GM19025 (cell line): ENCODE measurements around the gene HDAC8.
"Not testable (repeated sequence)": the region's sequence is repeated elsewhere in the genome, so short reads cannot be mapped to it uniquely, and the experiment has no call there.

Experiments used
- ATAC-seq: cut with Tn5 transposase; IDR thresholded peaks from one replicate; pipeline ENCODE4 v1.9.1; 2021; ENCODE audit warnings: mild to moderate bottlenecking, low read depth, moderate library complexity; ENCODE audit not compliant: unreplicated experiment

HDAC8 gene

GRCh38 chrX:72466493-72466892, 106.2 kb downstream of the HDAC8 start:
- ATAC-seq, result no peak

GRCh38 chrX:72465889-72466288, 106.8 kb downstream of the HDAC8 start:
- no peak for ATAC-seq

DNA sequence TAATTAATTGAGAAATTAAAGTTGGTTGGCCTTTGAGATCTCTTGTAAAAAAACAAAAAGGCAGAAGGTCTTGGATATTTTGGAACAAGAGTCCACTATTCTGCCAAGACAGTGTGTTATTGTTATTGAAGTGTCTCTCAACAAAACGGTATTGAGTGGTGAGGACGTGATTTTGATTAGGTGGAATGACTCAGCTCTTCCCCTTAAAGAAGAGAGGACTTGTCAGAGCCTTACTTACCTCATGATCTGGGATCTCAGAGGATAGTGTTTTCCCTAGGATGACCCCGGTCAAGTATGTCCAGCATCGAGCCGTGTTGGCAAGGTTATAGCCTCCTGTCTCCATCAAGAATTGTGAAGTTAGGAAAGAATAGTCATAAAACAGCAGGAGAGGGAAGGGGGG, 110.9 kb downstream of the HDAC8 start:
- no peak for ATAC-seq

- no peak for ATAC-seq
Measured at GRCh38 chrX:72461288-72461687, 111.4 kb downstream of the HDAC8 start.

GRCh38 chrX:72460715-72461114, 111.9 kb downstream of the HDAC8 start:
- ATAC-seq, result no peak

DNA sequence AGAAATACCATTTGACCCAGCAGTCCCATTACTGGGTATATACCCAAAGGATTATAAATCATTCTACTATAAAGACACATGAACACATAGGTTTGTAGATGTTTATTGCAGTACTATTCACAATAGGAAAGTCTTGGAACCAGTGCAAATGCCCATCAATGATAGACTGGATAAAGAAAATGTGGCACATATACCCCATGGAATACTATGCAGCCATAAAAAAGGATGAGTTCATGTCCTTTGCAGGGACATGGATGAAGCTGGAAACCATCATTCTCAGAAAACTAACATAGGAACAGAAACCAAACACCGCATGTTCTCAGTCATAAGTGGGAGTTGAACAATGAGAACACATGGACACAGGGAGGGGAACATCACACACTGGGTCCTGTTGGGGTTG, 123.6 kb downstream of the HDAC8 start:
- ATAC-seq, result not testable (repeated sequence)

- ATAC-seq, result not testable (repeated sequence)
Measured at GRCh38 chrX:72440764-72441163, 131.9 kb downstream of the HDAC8 start.

DNA sequence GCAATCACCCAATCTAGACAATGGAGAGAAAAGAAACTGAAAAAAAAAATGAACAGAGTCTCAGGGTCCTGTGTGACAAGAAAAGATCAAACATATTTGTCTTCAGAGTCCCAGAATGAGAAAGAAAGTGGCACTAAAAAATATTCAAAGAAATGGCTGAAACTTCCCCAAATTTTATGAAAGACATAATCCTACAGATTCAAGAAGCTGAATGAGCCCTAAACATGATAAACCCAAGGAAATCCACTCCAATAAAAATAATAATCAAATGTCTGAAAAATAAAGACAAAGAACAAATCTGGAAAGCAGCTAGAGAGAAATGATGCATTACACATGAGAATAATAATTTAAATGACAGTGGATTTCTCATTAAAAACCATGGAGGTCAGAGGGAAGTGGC, 136.6 kb downstream of the HDAC8 start:
- ATAC-seq, result no peak

- ATAC-seq, result no peak
Measured at GRCh38 chrX:72430405-72430968, 142.2 kb downstream of the HDAC8 start.

DNA sequence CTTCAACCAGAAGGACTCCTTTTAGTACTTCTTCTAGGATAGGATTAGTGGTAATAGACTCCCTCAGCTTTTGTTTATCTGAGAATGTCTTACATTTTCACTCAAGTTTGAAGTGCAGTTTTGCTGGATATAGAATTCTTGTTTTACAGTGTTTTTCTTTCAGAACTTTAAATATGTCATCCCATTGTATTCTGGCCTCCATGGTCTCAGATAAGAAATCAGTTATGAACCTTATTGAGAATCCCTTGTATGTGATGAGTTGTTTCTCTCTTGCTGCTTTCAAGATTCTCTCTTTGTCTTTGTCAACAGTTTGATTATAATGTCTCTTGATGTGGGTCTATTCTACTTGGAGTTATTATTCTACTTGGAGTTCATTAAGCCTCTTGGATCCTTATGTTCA, 150.8 kb downstream of the HDAC8 start:
- no peak for ATAC-seq

GRCh38 chrX:72409993-72410392, 162.7 kb downstream of the HDAC8 start:
- no peak for ATAC-seq

DNA sequence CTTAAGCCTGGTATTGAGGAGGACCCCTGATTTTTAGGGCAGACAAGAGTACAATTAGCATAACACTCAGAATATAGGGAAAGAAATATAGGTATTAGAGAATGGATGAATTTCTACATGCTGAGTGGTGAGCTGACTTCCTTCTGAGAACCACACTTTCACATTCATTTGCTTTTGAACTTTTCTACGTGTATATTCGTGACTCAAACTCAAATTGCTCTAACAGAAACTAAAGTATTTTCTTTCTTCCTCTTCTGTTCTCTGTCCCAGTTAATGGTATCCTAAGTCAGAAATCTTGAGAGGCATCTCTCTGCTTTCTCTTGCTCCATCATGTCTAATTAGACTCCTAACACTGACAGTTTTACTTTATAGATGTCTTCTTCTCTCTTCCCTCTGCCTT, 163.8 kb downstream of the HDAC8 start:
- no peak for ATAC-seq

- ATAC-seq, result not testable (repeated sequence)
Measured at GRCh38 chrX:72405136-72405535, 167.5 kb downstream of the HDAC8 start.

- no peak for ATAC-seq
Measured at GRCh38 chrX:72402614-72403013, 170.0 kb downstream of the HDAC8 start.

DNA sequence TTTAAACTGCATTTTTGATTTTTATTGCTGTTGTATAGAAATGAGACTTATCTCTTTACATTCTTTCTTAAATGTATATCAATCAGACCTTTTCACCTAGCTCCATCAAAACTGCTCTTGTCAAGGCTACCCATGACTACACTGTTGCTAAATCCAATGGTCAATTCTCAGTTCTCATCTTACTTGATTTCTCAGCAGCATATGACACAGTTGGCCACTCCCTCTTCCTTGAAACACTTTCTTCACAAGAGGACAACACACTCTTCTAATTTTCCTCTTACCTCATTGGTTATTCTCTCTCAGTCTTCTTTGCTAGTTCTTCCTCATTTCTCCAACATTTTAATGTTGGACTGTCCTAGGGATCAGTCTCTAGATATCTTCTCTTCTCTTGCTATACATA, 172.8 kb downstream of the HDAC8 start:
- no peak for ATAC-seq

- ATAC-seq, result no peak
Measured at GRCh38 chrX:72396117-72396516, 176.5 kb downstream of the HDAC8 start.

DNA sequence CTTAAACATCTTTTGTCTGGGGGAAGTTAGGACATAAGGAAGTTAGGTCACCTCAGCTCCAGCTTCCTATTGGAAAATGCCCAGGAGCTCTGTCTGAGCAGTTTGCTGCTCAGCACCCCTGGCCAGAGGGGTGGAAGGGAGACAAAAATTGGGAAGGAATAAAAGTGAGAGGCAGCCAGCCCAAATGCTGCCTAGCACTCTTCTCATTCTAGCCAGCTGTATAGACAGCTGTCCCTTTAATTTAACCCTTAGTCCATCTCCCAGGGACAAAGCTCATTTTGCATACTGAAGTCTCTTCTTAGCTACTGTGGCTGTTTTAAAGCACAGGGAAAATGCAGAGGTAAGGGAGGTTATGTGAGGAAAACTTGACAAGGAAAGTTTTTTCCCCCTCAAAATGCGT, 177.4 kb downstream of the HDAC8 start:
- no peak for ATAC-seq

DNA sequence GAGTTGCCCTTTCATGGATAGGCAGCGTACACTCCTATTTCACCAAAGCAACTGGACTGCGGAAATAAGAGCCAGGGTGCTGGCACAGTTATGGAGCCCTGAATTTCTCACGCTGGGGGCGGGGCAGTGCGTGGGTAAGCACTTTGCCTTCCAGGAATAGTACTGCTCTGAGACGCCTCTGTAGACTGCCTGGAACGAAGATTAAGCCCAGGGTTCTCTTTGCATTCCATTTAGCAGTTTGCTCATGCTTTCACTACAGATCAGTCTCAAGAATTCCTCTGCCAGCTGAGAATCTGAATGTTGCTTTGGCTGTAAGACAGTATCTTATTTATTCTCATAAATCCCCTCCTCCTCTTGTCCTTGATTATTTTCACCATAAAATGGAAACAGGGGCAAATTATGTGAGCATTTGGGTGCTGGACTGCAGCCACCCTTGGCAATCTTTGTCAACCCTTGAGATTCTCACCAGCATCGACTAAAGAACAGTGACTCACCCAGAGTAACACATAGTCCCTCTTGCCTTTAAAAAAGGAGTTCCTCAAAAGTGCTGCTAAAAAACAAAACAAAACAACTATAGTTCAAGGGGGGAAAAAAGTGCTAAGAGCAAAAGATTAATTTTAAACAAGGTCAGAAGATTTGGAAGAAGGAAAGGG, 178.0 kb downstream of the HDAC8 start:
- ATAC-seq, result no peak

DNA sequence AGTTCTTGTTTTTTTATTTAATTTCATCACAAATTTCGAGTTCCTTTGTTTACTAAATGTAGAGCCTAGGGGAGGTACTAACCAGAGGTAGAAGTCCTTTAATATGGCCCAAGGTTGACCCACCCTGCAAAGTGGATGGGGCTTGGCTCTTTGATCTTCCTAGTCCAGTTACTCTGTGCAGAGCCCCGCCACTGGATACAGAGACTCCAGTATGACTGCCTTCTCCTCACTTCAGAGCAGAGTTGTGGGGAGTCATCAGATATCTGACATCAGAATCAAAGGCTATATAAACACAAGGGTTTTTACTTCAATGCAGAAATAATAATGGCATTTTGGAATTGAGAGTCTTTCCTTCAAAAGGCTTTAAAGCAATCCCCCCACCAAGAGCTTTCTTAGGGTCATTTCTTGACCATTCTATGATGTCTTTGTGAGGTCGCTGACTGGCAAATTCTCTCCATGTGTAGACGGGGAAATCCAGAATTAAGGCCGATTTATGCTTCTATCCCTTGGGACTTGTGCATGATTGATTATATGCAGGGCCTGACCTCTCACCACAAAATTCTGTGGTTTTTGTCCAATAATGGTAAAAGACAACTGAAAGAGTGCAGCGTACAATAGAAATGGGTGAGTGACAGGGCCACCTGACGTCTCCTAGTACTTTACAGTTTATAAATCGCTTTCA, 178.7 kb downstream of the HDAC8 start:
- ATAC-seq, result no peak

GRCh38 chrX:72392816-72393800, 179.5 kb downstream of the HDAC8 start:
- no peak for ATAC-seq

DNA sequence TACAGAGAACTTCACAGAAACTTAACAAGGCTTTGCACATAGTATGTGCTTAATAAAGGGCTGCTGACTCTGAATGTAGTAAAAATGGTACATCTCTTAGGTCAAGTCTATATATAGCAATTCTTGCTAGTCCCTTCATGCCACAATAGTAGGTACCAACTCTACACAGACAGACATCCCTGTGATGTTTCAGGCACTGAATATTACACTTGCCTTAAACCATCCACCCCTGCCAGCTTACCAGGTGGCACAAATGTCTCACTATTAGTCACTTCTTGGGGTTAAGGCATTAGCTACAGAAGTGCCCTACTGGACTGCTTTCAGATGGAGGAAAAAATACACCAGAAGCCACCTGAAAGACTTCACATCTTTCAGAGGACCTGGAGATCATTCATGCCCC, 180.6 kb downstream of the HDAC8 start:
- ATAC-seq, result no peak
